Measurements from ENCODE around the gene CRMP1.
A peak's percentile ranks its signal among the peaks of the same experiment; 100 is the strongest.

The CRMP1 gene

DNA sequence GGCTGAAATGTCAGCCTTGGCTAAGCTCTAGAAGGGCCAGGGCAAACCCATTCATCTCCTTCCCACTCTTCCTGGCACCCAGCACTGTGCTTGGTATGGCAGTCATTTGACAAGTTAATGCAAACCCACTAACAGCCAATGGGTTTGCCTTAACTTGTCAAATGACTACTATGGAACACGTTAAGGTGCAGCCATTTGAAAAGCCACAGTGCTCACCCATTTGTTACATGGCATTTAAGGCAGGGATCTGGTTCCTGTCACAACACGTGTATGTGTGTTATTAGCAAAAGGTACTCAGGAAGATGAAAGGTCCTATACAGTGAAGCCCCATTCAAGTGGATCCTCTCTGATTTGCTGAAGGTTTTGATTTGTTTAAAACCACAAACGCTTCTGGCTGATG is 7.2 kb downstream of the CRMP1 start:
- Mint-ChIP-seq H3K4me1 (peaks cover 7% of the 10 kb centered on the region), H3K27me3 (peaks cover 60% of the 10 kb centered on the region), H3K9me3 (peaks cover 0 to under 1% of the 10 kb centered on the region in 2 donors), H3K27ac (no peak overlapping the region), H3K4me3 (no peak overlapping the region)
- ATAC-seq (no peak), DNase-seq (no peak)

DNA sequence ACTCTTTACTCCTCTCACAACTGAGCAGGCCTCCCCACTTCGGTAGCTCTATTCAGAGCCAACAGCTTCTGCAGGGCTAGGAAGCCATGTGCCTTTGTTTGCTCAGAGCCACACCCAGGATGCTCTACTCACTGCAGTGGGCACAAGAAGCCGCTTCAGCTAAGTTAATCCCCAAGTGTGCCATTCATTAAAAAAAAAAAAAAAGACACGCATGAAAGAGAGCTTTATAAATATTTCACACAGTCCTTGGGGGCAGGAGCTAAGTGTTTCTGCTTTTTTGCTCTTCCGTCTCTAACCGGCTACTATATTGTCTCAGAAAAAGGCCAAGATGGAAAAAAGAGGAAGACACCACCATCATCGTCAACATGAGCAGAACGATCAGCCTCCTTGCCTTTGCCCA is 8.1 kb downstream of the CRMP1 start:
- H3K27ac Mint-ChIP-seq: no peak overlapping the region

DNA sequence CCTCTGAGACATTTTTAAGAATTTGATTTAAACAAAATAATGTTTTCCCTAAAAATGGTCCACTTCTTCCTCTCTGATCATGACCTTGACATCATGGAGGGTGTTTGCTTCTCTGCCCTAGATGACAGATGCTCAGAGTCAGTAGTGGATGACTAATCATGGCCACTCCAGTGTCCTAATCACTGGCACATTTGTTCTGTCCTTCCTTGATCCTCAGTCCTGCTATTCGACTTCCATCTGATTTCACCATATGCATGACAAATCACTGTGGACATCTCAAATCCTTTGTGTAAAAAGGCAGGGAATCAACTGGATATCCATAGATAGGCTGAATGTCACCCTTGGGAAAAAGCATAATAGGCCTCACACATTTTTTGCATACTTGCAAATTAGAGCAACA is 9.0 kb downstream of the CRMP1 start:
- H3K27me3 Mint-ChIP-seq: peaks cover 51% of the 10 kb centered on the region
- no peak for ATAC-seq

More for the DNA sequence above, 8.1 kb downstream of the CRMP1 start:
- DNase-seq: no peak
- H3K4me3 Mint-ChIP-seq: no peak overlapping the region
- H3K4me1 Mint-ChIP-seq: peaks cover 7% of the 10 kb centered on the region
- no peak for ATAC-seq
- no peaks in the 10 kb centered on the region for H3K9me3 Mint-ChIP-seq
- peaks cover 51% of the 10 kb centered on the region for H3K27me3 Mint-ChIP-seq

DNA sequence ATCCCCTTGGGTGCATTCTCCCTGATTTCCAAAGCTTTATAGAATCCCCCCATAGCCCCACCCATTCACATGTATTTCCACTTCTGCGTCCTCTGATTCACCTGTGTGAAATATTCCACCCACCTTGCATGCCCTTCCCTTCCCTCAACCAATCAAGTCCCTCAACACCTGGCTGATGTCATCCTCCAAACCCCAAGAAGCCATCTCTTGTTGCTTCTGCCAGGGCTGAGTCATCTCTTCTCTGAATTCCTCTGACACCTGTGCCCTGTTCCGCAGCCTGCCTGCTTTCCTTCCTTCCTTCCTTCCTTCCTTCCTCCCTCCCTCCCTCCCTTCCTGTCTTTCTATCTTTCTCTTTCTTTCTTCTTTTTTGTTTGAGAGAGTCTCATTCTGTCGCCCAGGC is 9.9 kb downstream of the CRMP1 start:
- H3K27me3 Mint-ChIP-seq: peaks cover 49% of the 10 kb centered on the region
- no peak overlapping the region for H3K4me3 Mint-ChIP-seq
- no peak for ATAC-seq

More for the DNA sequence above, 9.0 kb downstream of the CRMP1 start:
- H3K4me1 Mint-ChIP-seq: peaks cover 3% of the 10 kb centered on the region
- H3K9me3 Mint-ChIP-seq: peaks cover 0 to 5% of the 10 kb centered on the region in 2 donors
- H3K27ac Mint-ChIP-seq: no peak overlapping the region
- H3K4me3 Mint-ChIP-seq: no peak overlapping the region
- no peak for DNase-seq

DNA sequence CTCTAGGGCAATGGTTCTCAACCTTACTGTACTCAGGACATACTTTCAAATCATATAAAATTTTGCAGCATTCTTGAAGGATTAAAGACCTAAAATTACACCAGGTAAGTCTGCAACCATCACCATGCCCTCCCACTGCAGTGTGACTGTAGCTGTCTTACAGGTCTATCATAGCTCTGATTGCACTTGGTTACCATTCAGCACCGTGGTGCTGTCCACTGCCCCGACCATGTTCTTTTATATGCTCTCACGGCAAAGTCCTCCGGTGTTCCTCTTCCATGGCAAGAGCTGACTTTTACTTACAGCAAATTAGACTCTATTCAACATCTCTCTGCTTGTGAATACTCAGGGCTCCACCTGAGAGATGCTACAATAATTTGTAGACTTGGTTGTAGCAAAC is 11.5 kb downstream of the CRMP1 start:
- Mint-ChIP-seq H3K27me3 (peaks cover 36% of the 10 kb centered on the region), H3K4me1 (no peaks in the 10 kb centered on the region), H3K9me3 (peaks cover 0 to 19% of the 10 kb centered on the region in 2 donors), H3K4me3 (no peak overlapping the region), H3K27ac (peak overlapping the region in 1 of 2 donors; percentile 45)
- DNase-seq (no peak), ATAC-seq (no peak)

More for the DNA sequence above, 9.9 kb downstream of the CRMP1 start:
- Mint-ChIP-seq H3K27ac (no peak overlapping the region), H3K9me3 (peaks cover 0 to 7% of the 10 kb centered on the region in 2 donors), H3K4me1 (no peaks in the 10 kb centered on the region)
- no peak for DNase-seq

DNA sequence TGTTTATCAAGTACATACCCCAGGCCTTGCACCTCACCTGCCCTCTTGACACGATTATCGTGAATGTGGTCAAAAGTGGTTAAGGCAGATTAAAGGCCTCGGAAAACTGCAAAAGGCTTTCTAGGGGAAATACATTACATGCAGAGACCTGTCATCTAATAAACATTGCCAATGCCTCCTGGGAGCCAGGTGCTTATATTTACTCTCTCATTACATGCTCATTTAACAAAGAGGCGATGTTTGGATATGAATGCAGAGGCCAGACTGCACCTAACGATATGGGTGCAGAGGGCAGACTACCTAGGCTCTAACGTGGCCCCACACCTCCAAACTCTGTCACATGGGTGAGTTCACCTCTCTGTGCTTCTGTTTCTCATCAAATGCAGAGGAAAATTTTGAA is 14.5 kb downstream of the CRMP1 start:
- Mint-ChIP-seq H3K4me1 (no peaks in the 10 kb centered on the region), H3K27ac (no peak overlapping the region), H3K27me3 (peaks cover 12% of the 10 kb centered on the region), H3K9me3 (peaks cover 0 to 24% of the 10 kb centered on the region in 2 donors), H3K4me3 (no peak overlapping the region)
- DNase-seq: no peak
- ATAC-seq: no peak

DNA sequence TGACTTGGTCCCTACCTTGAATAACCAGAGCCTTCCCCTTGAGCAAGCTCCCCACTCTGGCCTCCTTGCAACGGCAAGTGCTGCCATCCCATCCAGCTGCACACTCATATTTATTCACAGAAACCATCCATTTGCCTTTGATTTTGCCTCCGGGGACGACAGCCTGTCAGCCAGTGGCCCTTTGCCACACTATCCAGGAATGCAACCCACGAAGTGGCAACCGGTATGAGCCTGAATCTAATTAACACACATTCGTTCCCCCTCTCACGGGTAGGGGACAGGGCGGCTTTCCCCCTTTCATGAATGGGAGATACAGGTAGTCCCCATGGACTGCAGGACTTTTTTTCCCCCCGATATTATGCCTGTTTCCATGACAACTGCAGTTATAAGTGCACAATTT is 15.5 kb downstream of the CRMP1 start:
- H3K27ac Mint-ChIP-seq: no peak overlapping the region
- DNase-seq (no peak), ATAC-seq (no peak)
- H3K4me1 Mint-ChIP-seq: no peaks in the 10 kb centered on the region
- no peak overlapping the region for H3K4me3 Mint-ChIP-seq
- H3K27me3 Mint-ChIP-seq: peaks cover 12% of the 10 kb centered on the region
- peaks cover 0 to 29% of the 10 kb centered on the region in 2 donors for H3K9me3 Mint-ChIP-seq

DNA sequence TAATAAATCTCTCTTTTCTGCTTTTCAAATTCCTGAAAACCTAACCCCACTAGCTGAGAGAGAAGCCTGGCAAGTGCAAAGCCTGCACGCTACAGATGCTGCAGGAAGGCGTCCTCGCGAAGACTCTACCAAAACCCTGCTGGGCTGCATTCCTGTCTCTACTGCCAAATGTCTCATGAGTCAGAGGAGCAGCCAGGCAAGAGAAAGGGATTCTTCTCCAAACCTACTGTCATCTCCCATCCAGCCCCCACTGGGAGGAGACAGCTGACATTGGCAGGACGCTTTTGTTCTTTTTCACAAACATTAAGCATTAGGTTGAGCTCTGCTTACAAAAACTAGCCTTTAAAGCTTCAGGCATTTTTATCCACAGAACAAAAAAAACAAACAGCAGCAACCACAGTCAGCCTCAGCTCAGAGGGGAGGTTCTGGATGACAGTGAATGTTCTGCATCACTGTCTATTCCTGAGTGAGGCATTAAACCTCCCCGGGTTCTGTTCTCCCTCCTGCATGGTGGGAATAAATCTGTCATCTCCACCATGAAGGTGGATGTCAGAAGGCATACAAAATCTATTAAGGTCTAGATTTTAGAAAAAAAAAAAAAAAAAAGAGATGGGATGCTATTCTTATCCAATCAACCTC is 18.0 kb downstream of the CRMP1 start:
- no peak overlapping the region for H3K4me3 Mint-ChIP-seq
- H3K27me3 Mint-ChIP-seq: peaks cover 23% of the 10 kb centered on the region
- ATAC-seq: no peak
- DNase-seq: no peak
- no peaks in the 10 kb centered on the region for H3K4me1 Mint-ChIP-seq
- no peak overlapping the region for H3K27ac Mint-ChIP-seq
- peaks cover 0 to 29% of the 10 kb centered on the region in 2 donors for H3K9me3 Mint-ChIP-seq

DNA sequence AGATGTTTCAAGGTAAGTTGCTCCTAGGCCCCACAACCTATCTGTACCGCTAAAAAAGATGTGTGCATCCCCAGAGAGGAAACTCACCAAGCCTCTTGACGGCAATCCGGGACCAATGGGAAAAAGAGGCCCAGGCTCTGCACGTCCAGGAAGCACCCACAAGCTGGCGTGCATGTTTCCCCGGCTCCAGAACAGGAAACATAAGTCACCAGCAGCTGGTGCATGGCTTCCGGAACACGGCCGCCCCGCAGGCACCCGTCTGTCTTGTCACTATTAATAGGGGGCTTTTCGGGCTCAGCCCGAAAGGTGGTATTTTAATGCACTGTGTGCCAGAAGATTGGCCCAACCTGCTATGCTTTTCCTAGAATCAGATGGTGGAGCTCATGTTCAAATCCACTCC is 22.2 kb downstream of the CRMP1 start:
- no peak overlapping the region for H3K4me3 Mint-ChIP-seq
- H3K9me3 Mint-ChIP-seq: peaks cover 0 to 10% of the 10 kb centered on the region in 2 donors
- DNase-seq (no peak), ATAC-seq (no peak)
- no peak overlapping the region for H3K27ac Mint-ChIP-seq
- H3K27me3 Mint-ChIP-seq: peaks cover 19% of the 10 kb centered on the region
- peaks cover 14% of the 10 kb centered on the region for H3K4me1 Mint-ChIP-seq

DNA sequence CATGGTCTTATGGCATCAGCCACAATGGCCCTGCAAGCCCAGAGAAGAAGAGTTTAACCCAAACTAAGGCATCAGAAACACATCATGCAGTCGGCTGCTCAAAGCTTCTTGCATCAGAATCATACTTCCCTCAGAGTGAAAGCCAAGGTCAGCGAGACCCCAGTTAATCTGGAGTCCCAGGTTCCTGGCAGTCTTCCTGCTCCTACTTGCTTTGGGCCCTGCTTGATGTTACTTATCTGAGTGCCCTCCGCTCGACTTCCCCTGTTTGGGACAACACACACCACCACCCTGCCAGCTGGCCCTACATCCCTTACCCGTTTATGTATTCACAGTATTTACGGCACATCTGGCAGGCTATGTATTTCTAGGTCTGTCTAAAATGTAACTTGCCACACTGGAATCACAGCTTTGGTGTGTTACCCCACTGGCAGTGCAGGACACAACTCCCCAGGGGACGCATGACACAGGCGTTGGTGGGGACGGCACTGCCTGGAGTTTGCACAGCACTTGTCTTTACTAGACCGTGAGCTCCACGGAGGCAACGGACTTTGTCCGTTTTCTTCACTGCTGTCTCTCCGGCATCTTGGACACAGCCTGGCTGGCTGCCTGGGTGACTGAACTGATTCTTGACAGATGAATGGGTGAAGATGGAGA is 22.8 kb downstream of the CRMP1 start:
- DNase-seq (no peak), ATAC-seq (no peak)
- Mint-ChIP-seq H3K4me1 (peaks cover 16% of the 10 kb centered on the region), H3K27ac (no peak overlapping the region), H3K4me3 (no peak overlapping the region), H3K9me3 (peaks cover 0 to 10% of the 10 kb centered on the region in 2 donors), H3K27me3 (peaks cover 19% of the 10 kb centered on the region)

DNA sequence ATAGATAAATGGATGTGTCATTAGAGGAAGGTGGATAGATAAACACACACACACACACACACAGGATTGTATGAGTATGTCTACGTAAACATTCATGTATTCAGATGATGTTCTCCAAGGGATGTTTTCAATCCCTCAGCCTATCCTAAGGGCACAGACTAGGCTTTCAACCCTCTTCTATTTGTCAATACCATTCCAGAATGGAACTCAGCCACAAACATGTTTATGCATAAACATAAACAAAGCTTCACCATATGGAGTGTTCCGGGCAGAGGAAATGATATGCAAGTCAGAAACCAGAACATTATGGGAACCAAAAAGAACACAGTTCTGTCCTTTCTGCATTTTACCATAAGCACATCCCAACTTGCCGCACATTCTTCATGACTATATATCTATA is 25.0 kb downstream of the CRMP1 start:
- Mint-ChIP-seq H3K27me3 (peaks cover 27% of the 10 kb centered on the region), H3K27ac (no peak overlapping the region), H3K4me1 (peaks cover 25% of the 10 kb centered on the region), H3K9me3 (no peaks in the 10 kb centered on the region), H3K4me3 (no peak overlapping the region)
- no peak for DNase-seq
- ATAC-seq: no peak

DNA sequence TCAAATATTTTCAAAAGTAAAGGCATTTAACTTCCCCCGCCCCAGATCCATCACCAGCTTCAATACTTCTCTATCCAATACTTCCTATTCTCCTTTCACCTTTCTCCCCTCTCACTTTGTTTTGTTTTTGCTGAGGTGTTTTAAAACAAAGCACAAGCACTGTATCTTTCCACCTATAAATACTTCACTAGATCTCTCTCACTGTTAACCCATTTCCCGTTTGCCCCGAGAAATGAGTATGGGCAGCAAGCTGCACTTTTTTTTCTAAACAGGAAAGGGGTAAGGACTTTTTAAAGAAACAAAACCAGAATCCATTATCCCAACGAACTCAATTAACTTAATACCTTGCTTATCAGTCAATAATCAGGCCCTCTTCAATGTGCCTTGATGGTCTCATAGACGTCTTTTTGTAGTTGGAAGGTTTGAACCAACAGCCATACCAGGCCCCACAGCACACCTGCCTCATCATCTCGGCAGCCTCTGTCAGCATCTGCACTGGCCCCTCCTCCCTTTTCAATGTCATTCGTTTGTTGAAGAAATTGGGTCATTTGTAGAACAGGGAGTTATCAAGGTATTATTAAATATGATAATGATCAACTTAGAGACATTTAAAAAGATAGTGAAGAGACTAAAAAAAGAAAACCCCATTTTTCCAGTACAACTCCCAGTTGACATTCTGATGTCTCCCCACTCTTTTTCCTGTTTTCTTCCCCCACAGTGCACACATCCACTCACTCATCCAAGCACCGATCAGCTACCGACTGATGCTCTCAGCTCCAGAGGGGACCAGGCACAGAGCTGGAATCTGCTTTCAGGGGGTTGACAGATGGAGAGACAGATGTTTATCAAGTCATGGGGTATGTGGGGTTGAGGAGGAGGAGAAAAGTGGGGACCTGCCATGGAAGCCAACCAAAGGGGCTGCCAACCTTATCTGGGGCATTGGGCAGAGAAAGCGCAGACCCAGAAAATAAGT is 25.8 kb downstream of the CRMP1 start:
- H3K27ac Mint-ChIP-seq: no peak overlapping the region

DNA sequence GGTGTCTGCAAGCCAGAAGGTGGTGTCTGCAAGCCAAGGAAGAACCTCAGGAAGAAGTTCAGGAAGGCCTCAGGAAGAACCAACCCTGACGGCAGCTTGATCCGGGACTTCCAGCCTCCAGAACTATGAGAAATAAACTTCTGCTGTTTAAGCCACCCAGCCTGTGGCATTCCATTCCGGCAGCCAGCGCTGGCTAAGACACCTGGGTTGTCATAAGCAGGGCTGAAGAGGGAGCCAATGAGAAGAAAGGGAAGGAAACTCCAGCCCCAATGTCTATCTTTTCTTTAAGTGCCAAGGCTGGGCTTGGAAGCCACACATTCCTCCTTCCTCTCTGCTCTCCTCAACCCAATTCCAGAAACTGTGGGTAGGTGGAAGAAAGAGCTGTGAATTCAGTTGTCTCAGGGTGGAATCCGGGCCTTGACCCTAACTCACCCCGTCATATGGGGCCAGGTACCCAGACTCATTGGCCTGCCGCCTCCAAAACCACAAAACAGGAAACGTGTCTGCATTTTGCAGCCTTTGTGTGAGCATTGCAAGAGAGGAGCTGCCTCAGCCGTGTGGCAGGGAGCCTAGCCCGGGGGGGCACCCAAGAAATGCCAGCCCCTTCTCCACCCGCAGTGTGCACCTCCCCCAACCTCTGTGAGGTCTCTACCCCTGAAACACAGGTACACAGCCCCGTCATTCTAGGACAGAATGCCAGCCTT is 26.8 kb downstream of the CRMP1 start:
- H3K27ac Mint-ChIP-seq: peak overlapping the region in 1 of 2 donors; percentile 79

More for the DNA sequence above, 25.8 kb downstream of the CRMP1 start:
- no peaks in the 10 kb centered on the region for H3K9me3 Mint-ChIP-seq
- peaks cover 25% of the 10 kb centered on the region for H3K4me1 Mint-ChIP-seq
- DNase-seq (no peak), ATAC-seq (no peak)
- peak overlapping the region in 1 of 2 donors; percentile 10 for H3K4me3 Mint-ChIP-seq
- H3K27me3 Mint-ChIP-seq: peaks cover 31% of the 10 kb centered on the region

DNA sequence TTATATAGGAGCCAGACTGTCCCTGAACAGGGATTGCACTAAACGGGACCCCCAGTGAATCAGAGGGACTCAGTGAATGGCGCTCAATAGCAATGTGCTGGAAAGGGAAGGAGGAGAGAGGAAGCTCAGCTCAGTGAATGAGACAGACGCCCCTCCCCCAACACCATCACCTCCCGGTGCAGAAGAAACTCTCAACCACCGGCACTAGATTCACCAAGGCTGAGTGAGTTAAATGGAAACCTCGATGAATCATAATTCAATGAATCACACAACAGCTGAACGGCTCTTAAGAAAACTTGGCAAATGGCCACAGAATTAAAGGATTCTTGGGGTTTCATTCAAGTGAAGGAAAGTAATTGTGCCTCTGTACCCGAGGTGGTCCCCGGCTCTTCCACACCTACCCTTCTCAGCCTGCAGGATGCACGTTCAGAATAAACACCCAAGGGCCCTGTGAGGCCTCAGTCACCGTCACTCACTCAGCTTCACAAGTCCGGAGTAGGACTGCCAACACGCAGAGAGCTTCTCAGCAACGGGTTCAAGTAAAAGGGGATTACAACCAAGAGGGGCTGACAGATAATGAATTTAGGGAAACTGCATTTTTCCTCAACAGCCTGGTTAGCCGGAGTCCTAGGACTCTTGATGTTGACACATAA is 29.3 kb downstream of the CRMP1 start:
- peak overlapping the region in 1 of 2 donors; percentile 12 for H3K4me3 Mint-ChIP-seq
- no peak overlapping the region for H3K27ac Mint-ChIP-seq
- H3K4me1 Mint-ChIP-seq: peaks cover 25% of the 10 kb centered on the region
- H3K27me3 Mint-ChIP-seq: peaks cover 16% of the 10 kb centered on the region
- ATAC-seq: peak; percentile 93
- no peaks in the 10 kb centered on the region for H3K9me3 Mint-ChIP-seq
- peak; percentile 25 to 71 for DNase-seq

More for the DNA sequence above, 26.8 kb downstream of the CRMP1 start:
- Mint-ChIP-seq H3K4me1 (peaks cover 25% of the 10 kb centered on the region), H3K27me3 (peaks cover 33% of the 10 kb centered on the region), H3K4me3 (peak overlapping the region in 1 of 2 donors; percentile 12), H3K9me3 (no peaks in the 10 kb centered on the region)
- ATAC-seq (peak; percentile 70), DNase-seq (peak in 1 of 2 donors; percentile 37)

All from stimulated activated naive CD8-positive, alpha-beta T cell treated with anti-CD3 and anti-CD28 coated beads, Interleukin-15, amount 100 ng/mL, for 72 hours (primary cell).